Kidney tubule cell (primary cell): ENCODE results near the gene DACT2.
A peak's percentile ranks its signal among the peaks of the same experiment; 100 is the strongest.
"Not testable (repeated sequence)": the region's sequence is repeated elsewhere in the genome, so short reads cannot be mapped to it uniquely, and the experiment has no call there.

Experiments used
- DNase-seq: peaks from one replicate; pipeline ENCODE4 v3.0.0-alpha.2; 2018; ENCODE audit warnings: low spot score

Gene DACT2

DNA sequence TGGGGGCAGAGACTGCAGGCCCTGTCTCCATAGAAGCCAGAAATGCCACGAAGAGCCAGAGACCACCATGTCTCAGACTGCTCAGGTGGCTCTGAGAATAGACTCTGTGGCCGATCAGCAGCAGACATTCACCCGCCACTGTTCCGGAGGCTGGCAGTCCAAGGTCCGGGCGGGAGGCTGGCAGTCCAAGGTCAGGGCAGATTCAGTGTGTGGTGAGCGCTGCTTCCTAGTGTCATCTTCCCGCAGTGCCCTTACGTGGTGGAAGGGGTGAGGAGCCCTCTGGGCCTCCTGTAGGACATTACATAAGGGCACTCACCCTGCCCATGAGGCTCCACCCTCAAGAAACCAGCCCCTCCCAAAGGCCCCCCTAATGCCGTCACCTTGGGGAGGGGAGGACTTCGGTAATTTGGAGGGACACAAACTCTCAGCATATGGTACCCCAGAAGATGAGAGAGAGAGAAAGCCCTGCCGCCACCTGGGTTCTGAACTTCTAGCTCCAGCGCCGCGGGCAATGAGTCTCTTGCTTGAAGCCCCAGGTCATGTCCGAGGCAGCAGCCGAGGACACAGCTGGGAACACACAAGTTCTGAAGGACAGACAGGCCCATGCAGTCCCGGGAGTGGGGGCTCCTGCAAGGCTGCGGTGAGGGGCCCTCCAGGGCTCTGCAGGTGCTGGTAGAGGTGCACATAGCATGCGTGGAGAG is 36.4 kb downstream of the DACT2 start:
- no peak for DNase-seq

- DNase-seq, result no peak
Observed at GRCh38 chr6:168281826-168282225, 37.8 kb downstream of the DACT2 start.

GRCh38 chr6:168281314-168281713 is 38.3 kb downstream of the DACT2 start:
- DNase-seq, result not testable (repeated sequence)

DNA sequence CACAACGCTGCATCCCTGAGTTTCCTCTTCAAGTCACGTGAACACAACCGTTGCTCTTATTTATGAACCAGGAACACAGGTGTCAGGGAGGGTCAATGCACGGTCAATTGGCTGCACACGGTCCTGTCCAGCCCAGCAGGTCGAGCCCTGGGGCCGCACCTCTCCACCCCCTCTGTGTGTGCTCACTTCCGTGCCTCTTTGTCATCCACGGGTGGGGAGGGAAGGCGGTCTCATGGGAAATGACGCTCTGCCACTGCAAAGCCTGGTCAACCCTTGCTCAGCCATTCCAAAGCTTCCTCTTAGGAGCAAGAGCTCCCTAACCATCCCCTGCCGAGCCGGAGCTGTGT is 38.7 kb downstream of the DACT2 start:
- DNase-seq, result peak; percentile 41

DNA sequence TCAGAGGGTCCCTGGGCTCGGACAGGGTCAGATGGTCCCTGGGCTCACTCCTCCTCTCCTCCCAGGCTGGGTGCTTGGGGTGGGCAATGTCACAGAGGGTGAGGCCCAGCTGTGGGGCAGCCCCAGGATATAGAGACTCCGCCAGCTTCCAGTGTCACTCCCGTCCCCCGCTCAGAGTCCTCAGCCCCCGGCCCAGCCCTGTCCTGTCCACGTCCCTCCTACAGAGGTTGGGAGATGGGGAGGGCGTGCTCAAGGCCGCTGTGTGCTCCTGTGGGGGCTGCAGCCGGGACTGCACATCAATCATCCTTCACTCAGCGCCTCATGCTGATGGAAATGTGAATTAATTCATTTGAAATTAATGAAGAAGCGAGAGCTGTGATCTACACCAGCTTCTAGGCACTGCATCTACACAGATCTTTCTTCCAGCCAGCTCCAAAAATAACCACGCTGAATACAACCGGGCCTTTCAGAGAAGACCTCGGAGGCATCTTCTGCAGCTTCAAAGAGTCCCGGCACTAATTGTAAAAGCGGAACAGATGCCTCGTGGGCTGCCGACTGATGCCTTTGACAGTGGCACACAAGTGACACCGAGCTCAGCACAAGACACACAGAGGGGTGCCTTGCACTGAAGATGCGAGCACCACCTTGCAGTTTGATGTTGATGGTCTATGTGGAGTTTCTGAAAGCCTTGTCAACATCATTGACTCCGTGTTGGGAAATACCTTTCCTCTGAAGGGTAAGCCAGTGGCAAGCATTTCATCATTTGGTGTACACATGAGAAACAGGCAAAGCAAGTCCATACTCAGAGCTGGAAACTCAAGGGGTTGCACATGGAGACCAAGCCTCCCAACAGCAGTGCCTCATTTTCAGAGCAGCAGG is 39.3 kb downstream of the DACT2 start:
- DNase-seq, result no peak

DNA sequence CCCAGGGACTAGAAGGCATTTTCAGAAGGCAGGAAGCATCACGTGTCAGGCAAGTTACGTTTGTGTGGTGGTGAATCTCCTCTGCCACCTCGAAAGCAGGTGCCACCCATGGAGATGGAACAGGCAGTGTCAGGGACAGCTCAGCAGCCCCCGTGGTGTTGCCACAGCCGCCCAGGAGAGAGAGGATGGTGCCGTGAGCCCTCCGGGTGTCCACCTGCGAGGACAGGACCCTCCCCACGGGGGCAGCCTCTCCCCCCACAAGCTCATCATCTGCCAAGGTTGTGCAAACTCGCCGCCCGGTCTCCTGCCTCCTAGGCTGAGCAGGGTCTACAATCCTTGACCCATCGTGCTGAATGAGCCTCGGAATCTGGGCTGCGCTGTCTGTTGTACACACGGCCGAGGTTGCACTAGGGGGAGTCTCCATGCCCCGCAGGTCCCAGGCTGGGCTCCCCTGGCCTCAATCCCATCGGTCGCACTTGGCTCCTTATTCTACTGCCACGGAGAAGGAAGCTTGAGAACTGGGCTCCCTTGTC is 40.1 kb downstream of the DACT2 start:
- DNase-seq, result no peak

DNA sequence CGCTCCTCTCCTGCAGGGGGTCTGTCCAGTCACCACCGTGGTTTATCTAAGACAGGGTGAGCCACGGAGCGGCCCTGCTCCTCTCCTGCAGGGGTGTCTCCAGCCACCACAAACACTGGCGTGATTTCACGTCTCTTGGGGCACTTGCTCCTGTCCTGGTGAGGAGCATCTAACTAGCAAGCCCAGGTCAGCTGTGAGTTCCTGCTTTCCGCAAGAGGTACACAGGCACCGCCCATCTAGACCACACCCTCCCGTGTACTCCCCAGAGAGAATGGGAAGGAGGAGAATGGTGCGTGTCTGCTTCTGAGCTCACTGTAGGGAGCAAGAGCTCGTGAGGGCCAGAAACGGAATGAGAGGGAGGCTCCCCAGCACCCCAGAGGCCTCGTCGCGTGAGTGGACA is 40.7 kb downstream of the DACT2 start:
- DNase-seq, result no peak

GRCh38 chr6:168277274-168277669 is 42.3 kb downstream of the DACT2 start:
- DNase-seq, result no peak

GRCh38 chr6:168276576-168277273 is 42.9 kb downstream of the DACT2 start:
- DNase-seq, result no peak

DNA sequence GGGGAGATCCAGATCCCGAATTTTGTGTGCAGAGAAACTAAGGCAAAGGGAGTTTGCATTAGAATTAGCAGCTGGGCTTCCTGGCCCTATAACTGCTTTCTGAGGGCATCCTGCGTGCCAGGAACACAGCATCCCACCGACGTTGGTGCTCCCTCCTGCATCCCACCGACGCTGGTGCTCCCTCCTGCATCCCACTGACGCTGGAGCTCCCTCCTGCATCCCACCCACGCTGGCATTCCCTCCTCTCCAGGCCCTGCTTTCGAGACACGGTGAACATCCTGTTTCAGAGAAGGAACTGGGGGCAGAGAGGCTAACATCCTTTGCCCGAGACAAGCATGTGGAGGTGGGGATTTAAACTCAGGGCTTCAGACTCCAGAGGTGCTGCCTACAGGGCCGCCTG is 44.4 kb downstream of the DACT2 start:
- no peak for DNase-seq

DNA sequence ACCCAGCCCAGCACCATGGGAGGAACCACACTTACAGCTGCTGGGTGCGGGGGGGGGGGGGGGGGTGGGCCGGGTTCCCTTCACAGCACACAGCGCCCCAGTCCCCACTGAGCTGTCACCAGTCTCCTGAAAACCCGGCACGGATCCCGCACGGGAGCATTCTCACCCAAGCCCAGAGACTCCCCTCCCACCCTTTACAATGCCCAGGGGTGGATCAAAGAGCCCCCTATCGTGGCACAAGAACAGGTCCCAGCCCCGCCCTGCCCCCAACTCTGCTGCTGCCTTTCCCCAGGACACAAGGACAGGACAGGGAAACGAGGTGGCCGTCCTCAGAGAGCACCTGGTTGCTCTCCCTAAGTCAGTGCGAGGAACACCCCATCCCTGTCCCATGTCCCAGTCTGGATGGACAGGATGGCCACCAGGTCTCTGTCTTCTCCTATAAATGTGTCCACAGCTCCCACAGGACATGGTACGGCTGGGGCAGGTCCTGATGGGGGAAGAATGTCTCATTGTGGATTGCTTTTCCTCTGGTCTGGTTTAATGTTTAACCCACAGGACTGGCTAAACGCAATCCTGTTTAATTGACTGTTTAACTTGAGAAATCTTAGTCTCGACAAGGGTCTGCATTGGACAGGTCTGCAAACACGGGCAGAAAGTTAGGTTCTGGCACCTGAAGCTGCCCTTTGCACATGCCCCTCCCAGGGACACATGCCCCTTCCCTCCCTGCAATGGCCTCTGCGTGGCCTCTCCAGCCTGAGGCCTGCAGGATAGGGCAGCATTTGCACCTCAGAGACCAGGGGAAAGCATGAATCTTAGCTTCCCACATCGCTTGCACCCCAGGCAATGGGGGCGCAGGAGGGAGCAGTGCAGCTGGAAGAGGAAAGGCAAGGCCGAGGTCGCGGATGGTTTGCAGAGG is 45.3 kb downstream of the DACT2 start:
- peak; percentile 69 for DNase-seq

GRCh38 chr6:168273441-168274036 is 46.0 kb downstream of the DACT2 start:
- no peak for DNase-seq

- DNase-seq, result no peak
Observed at GRCh38 chr6:168272415-168273325, 46.9 kb downstream of the DACT2 start.

GRCh38 chr6:168270274-168271172 is 49.1 kb downstream of the DACT2 start:
- DNase-seq, result no peak

GRCh38 chr6:168269455-168270243 is 49.9 kb downstream of the DACT2 start:
- no peak for DNase-seq

DNA sequence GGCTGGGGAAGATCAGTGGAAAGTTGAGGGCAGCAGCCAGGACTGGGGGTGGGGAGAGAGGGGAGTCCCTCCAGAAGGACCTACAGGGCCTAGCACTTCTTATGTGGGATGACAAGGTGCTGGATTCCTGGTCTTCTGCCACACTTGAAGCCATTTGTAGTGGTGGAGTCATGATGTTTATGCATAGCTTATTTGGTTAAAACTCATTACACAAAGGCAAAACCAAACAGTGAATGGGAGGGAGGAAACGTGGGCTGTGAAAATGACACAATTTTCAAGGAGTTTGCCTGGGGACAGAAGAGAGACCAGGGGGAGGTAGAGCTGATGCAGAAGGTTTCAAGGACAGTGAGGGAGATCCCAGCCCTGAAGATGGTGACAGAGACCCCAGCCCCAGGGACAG is 50.8 kb downstream of the DACT2 start:
- no peak for DNase-seq

GRCh38 chr6:168267779-168268178 is 51.8 kb downstream of the DACT2 start:
- not testable (repeated sequence) for DNase-seq
